PC-9 (cell line): ENCODE results near the gene ASB6. TPM values are rescaled to one million over a fixed set of nuclear protein-coding genes. Genes with fewer than 3 reads are reported as not detected.

ENCODE experiments used
- BruUV-seq: library from RNA; stranded (reverse); fragments of 400-500 nt; replicated peaks from 2 replicates; lab custom pipeline; 2021; lab: Mats Ljungman, UMichigan
- CTCF ChIA-PET: fragments of 300-600 bp; sonication (Branson Sonifier 250); formaldehyde crosslinking; loops from one replicate; lab custom pipeline; 2022; ENCODE audit warnings: antibody characterized with exemption; lab: Charles Lee
- POLR2A ChIA-PET: fragments of 300-600 bp; sonication (Branson Sonifier 250); formaldehyde crosslinking; loops from one replicate; lab custom pipeline; 2022; ENCODE audit warnings: antibody characterized with exemption; ENCODE audit not compliant: unreplicated experiment; lab: Charles Lee
- DNase-seq, 2 experiments: peaks; one replicate each; pipeline versions ENCODE4 v3.0.0 to v3.0.0-alpha.2; 2015 to 2022; ENCODE audit warnings: mixed read lengths in 1 of 2
- H2AFZ ChIP-seq: fragments of 200-600 bp; sonication (generic); 2 replicates; pipeline ENCODE4 v1.8.1; 2017; ENCODE audit warnings: antibody characterized with exemption
- H3F3A ChIP-seq: fragments of 200-600 bp; sonication (generic); 2 replicates; pipeline ENCODE4 v1.8.1; 2017; ENCODE audit warnings: antibody characterized with exemption, mild to moderate bottlenecking, low read depth; ENCODE audit not compliant: insufficient read depth
- H3K27ac ChIP-seq: fragments of 200-600 bp; sonication (generic); 2 replicates; pipeline ENCODE4 v1.6.1; 2016; ENCODE audit warnings: mixed run types
- H3K27me3 ChIP-seq: fragments of 200-600 bp; sonication (generic); 2 replicates; pipeline ENCODE4 v1.6.1; 2016; ENCODE audit warnings: low read depth, mixed run types; ENCODE audit not compliant: insufficient read depth
- H3K36me3 ChIP-seq: fragments of 200-600 bp; sonication (generic); 2 replicates; pipeline ENCODE4 v1.6.1; 2016; ENCODE audit warnings: low read depth, mixed run types
- H3K4me1 ChIP-seq: fragments of 200-600 bp; sonication (generic); replicated peaks from 2 replicates; pipeline ENCODE4 v1.6.1; 2016; ENCODE audit warnings: mixed run types; ENCODE audit not compliant: insufficient read depth
- H3K4me2 ChIP-seq: fragments of 200-600 bp; sonication (generic); 2 replicates; pipeline ENCODE4 v1.6.1; 2017; ENCODE audit warnings: mixed run types
- H3K4me3 ChIP-seq: fragments of 200-600 bp; sonication (generic); 2 replicates; pipeline ENCODE4 v1.6.1; 2016; ENCODE audit warnings: mixed run types
- H3K79me2 ChIP-seq: fragments of 200-600 bp; sonication (generic); 2 replicates; pipeline ENCODE4 v1.6.1; 2017; ENCODE audit warnings: low read depth, mixed run types
- H3K9me2 ChIP-seq: fragments of 200-600 bp; sonication (generic); 2 replicates; pipeline ENCODE4 v1.8.1; 2017; ENCODE audit warnings: mild to moderate bottlenecking; ENCODE audit not compliant: insufficient read depth
- H3K9me3 ChIP-seq: fragments of 200-600 bp; sonication (generic); 2 replicates; pipeline ENCODE4 v1.8.1; 2016; ENCODE audit warnings: low read depth; ENCODE audit not compliant: insufficient read depth
- H4K20me1 ChIP-seq: fragments of 200-600 bp; sonication (generic); 2 replicates; pipeline ENCODE4 v1.8.1; 2017; ENCODE audit not compliant: insufficient read depth
- EZH2 ChIP-seq: fragments of 200-600 bp; sonication (generic); IDR thresholded peaks from 2 replicates; pipeline ENCODE4 v1.8.0; 2017; ENCODE audit warnings: antibody characterized with exemption, low read depth
- intact Hi-C: fragments of 100-400 bp; cut with micrococcal nuclease; formaldehyde crosslinking; loops from one replicate; pipeline ENCODE4 v1.10.0; 2022; ENCODE audit not compliant: unreplicated experiment
- total RNA-seq: library from RNA; stranded (reverse); gene quantifications from 2 replicates; pipeline ENCODE4 v1.2.3, GENCODE V29; 2021
- TF ChIP-seq, protein P1 (sequence below): fragments of 200-600 bp; sonication (generic); conservative IDR thresholded peaks from 2 replicates; pipeline ENCODE4 v1.6.1; 2017; ENCODE audit warnings: mixed run types, antibody characterized with exemption, mild to moderate bottlenecking, moderate library complexity

ASB6 gene
- total RNA-seq, 1 experiment from 2014 or later = 20.2 TPM

DNA sequence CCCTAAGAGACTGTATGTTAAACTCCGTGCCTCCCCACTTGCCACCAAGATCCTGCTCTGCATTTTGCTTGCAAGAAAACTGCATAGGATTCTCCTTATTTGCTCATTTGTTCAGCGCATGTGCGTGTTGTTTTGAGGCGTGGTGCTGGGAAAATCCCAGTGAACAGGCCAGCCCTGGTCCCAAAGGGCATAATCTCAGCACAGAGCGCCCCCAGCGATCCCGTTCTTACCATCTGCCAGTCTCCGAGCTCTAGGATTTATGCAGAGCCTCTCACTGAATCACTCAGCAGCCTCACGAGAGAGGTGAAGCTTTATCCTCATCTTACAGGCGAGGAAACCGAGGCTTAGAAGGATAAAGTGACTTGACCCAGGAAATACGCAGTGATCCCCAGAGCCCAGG is 35.0 kb upstream of the ASB6 start:
- Histone ChIP-seq H3K4me3 (no peak overlapping the region), H3K4me2 (no peak overlapping the region), H3F3A (no peaks in the 10 kb centered on the region), H3K9me2 (no peaks in the 10 kb centered on the region), H3K9me3 (no peaks in the 10 kb centered on the region), H2AFZ (no peak overlapping the region), H3K27ac (no peak overlapping the region), H3K36me3 (no peaks in the 10 kb centered on the region), H3K4me1 (no peaks in the 10 kb centered on the region), H3K27me3 (peaks cover 39% of the 10 kb centered on the region; the same call in 1 of the 2 replicates), H3K79me2 (no peaks in the 10 kb centered on the region), H4K20me1 (no peaks in the 10 kb centered on the region)
- ChIA-PET CTCF (no interaction called here), POLR2A (no interaction called here)
- intact Hi-C loops = no loop called here
- no TSS peak for BruUV-seq
- TF ChIP-seq EZH2 = no peak
- TF ChIP-seq, protein P1, sequence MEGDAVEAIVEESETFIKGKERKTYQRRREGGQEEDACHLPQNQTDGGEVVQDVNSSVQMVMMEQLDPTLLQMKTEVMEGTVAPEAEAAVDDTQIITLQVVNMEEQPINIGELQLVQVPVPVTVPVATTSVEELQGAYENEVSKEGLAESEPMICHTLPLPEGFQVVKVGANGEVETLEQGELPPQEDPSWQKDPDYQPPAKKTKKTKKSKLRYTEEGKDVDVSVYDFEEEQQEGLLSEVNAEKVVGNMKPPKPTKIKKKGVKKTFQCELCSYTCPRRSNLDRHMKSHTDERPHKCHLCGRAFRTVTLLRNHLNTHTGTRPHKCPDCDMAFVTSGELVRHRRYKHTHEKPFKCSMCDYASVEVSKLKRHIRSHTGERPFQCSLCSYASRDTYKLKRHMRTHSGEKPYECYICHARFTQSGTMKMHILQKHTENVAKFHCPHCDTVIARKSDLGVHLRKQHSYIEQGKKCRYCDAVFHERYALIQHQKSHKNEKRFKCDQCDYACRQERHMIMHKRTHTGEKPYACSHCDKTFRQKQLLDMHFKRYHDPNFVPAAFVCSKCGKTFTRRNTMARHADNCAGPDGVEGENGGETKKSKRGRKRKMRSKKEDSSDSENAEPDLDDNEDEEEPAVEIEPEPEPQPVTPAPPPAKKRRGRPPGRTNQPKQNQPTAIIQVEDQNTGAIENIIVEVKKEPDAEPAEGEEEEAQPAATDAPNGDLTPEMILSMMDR = no peak
- no peak for DNase-seq

DNA sequence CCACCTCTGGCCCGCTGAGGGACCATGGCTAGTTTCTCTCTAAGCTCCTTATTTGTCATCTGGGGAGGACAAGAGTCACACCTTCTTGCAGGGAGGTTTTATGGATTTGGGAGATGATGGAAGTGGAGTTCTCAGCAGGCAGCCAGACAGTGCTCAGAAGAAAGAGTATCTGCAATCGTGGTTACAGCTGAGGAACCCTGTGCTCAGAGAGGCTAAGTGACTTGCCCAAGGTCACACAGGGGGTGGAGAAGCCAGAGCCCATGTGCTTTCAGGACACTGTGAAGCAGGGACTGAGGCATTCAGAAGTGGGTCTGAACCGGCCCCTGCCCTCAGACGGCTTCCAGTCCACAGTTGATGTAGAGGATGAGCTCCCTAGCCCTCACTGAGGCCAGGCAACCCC is 34.3 kb upstream of the ASB6 start:
- Histone ChIP-seq H3K79me2 (no peaks in the 10 kb centered on the region), H2AFZ (no peak overlapping the region), H3K27ac (no peak overlapping the region), H3K36me3 (no peaks in the 10 kb centered on the region), H3K9me2 (no peaks in the 10 kb centered on the region), H3K27me3 (peaks cover 39% of the 10 kb centered on the region; the same call in 1 of the 2 replicates), H3F3A (no peaks in the 10 kb centered on the region), H3K4me2 (no peak overlapping the region), H3K4me3 (no peak overlapping the region), H4K20me1 (no peaks in the 10 kb centered on the region), H3K9me3 (no peaks in the 10 kb centered on the region), H3K4me1 (no peaks in the 10 kb centered on the region)
- DNase-seq = no peak
- ChIA-PET POLR2A (no interaction called here), CTCF (interaction anchor here (0.6 kb wide), 1 partner anchor 16 kb away, joined by 4 read pairs; no protein-coding TSS in a partner anchor)
- TF ChIP-seq EZH2 = no peak
- TF ChIP-seq, protein P1 = no peak
- no TSS peak for BruUV-seq
- intact Hi-C loops = no loop called here

DNA sequence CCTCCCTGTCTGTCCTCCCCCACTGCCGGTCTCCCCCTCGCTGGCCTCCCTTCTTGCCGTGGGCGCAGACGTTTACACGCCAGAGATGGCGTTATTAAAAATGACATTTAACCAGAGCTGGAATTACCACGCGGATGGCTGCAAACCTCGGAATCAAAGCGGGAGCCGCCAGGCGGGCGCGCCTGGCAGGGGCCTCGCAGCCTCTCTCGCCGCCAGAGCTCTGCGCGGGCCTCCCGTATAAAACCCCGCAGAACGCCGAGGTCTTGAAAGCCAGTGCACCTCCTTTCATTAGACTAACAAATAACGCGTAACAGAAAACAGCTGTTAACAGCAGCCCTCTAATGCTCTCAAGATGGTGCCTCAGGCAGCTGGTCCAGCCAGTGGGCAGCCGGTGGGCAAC is 33.7 kb upstream of the ASB6 start:
- Histone ChIP-seq H3K9me3 (no peaks in the 10 kb centered on the region), H3K36me3 (no peaks in the 10 kb centered on the region), H3K4me2 (no peak overlapping the region), H2AFZ (no peak overlapping the region), H3K9me2 (no peaks in the 10 kb centered on the region), H4K20me1 (no peaks in the 10 kb centered on the region), H3K4me3 (no peak overlapping the region), H3K4me1 (no peaks in the 10 kb centered on the region), H3K27ac (no peak overlapping the region), H3F3A (no peaks in the 10 kb centered on the region), H3K79me2 (no peaks in the 10 kb centered on the region), H3K27me3 (peaks cover 39% of the 10 kb centered on the region; the same call in 1 of the 2 replicates)
- intact Hi-C loops = no loop called here
- no peak for DNase-seq
- ChIA-PET POLR2A (no interaction called here), CTCF (interaction anchor here (0.6 kb wide), 1 partner anchor 15 kb away, joined by 4 read pairs; no protein-coding TSS in a partner anchor)
- TF ChIP-seq, protein P1 = no peak
- TF ChIP-seq EZH2 = no peak
- BruUV-seq = no TSS peak
